SK-N-MC (cell line): ENCODE results near the gene DMWD.

Source experiments
- DNase-seq: peaks from one replicate; pipeline ENCODE4 v3.0.0-alpha.2; 2011; ENCODE audit warnings: low read depth, low spot score
- H3K27ac ChIP-seq: fragments of 200-600 bp; sonication (generic); 2 replicates; pipeline ENCODE4 v1.5.1; 2016; ENCODE audit warnings: mixed run types
- H3K36me3 ChIP-seq: fragments of 200-600 bp; sonication (generic); 2 replicates; pipeline ENCODE4 v1.6.1; 2017; ENCODE audit warnings: antibody characterized with exemption, low read length, mixed read lengths; ENCODE audit not compliant: insufficient read depth
- H3K4me3 ChIP-seq: fragments of 200-600 bp; sonication (generic); 2 replicates; pipeline ENCODE4 v1.5.1; 2016
- H3K9ac ChIP-seq: fragments of 200-600 bp; sonication (generic); 2 replicates; pipeline ENCODE4 v1.8.0; 2017; ENCODE audit warnings: mixed run types, mixed read lengths; ENCODE audit not compliant: insufficient read length
- H3K9me3 ChIP-seq: fragments of 200-600 bp; sonication (generic); 2 replicates; pipeline ENCODE4 v1.6.1; 2017; ENCODE audit warnings: low read depth, mild to moderate bottlenecking, antibody characterized with exemption, low read length, moderate library complexity, mixed read lengths
- EZH2 ChIP-seq: fragments of 200-600 bp; sonication (generic); IDR thresholded peaks from one replicate; pipeline ENCODE4 v1.6.1; 2017; ENCODE audit warnings: antibody characterized with exemption
- FOXP2 ChIP-seq: optimal IDR thresholded peaks from 2 replicates; pipeline ENCODE3; 2011; ENCODE audit warnings: mild to moderate bottlenecking, moderate library complexity; ENCODE audit not compliant: insufficient read depth; ENCODE audit errors: extremely low read length, control extremely low read depth
- POLR2AphosphoS5 ChIP-seq: IDR thresholded peaks from 2 replicates; pipeline ENCODE4 v1.6.1; 2012; ENCODE audit warnings: mild to moderate bottlenecking, low read depth, low read length, borderline replicate concordance

DMWD gene

DNA sequence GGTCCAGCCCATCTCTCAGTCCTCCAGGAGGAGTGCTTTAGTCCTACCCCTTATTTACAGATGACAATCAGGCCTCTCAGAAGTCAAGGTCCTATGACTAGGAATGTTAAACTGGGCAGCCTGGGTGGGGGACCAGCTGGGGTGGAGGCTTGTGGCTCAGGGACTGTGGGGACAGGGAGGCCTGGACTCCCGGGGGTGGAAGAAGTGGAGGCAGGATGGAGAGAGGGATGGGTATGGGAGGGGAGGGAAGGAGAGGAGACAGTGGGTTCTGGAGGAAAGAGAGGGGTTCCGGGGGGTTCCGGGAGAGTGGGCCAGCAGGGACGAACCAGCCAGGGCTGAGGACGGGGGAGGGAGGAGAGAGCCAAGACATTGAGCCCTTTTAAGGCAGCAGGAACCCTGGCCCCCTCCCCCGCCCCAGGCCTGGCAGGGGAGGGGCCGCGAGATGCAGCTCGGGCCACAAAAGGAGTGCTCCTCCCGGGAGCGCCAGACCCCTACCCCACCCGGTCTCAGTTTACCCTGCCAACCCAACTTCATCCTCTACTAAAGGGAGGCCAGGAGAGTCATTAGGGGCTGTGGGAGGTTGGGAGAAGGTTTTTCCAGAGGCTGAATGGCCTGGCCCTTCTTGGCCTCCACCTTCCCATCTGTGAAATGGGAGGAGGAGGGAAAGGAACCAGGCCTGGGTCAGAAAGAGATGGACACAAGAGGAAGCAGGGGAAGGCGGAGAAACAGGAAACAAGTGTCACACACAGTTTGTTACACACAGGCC lies 12.0 kb downstream of the DMWD start:
- H3K36me3 ChIP-seq: no peaks in the 10 kb centered on the region; the same call in 1 of the 2 replicates
- H3K9ac ChIP-seq: no peak overlapping the region
- TF ChIP-seq FOXP2: no peak
- no peak for TF ChIP-seq POLR2AphosphoS5
- no peak for TF ChIP-seq EZH2
- no peak overlapping the region for H3K27ac ChIP-seq
- DNase-seq: no peak
- H3K4me3 ChIP-seq: no peak overlapping the region
- no peaks in the 10 kb centered on the region for H3K9me3 ChIP-seq

DNA sequence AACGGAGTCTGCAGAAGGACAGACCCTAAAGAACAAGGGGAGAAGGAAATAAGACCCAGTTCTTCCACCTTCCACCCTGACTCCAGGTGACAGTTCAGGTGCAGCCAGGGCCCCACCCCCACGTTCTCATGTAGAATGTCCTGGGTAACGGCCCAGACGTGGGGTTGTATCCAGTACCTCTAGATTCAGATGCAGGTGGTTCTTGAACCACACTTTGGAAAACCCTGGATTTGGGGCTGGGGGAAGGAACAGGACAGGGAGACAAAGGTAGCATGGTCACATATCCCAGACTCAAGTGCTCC lies 12.5 kb downstream of the DMWD start:
- Histone ChIP-seq H3K4me3 (peak overlapping the region; percentile 79; the same call in 1 of the 2 replicates), H3K9me3 (no peaks in the 10 kb centered on the region), H3K27ac (no peak overlapping the region), H3K9ac (no peak overlapping the region), H3K36me3 (no peaks in the 10 kb centered on the region; the same call in 1 of the 2 replicates)
- no peak for DNase-seq
- TF ChIP-seq POLR2AphosphoS5 (no peak), FOXP2 (no peak)

DNA sequence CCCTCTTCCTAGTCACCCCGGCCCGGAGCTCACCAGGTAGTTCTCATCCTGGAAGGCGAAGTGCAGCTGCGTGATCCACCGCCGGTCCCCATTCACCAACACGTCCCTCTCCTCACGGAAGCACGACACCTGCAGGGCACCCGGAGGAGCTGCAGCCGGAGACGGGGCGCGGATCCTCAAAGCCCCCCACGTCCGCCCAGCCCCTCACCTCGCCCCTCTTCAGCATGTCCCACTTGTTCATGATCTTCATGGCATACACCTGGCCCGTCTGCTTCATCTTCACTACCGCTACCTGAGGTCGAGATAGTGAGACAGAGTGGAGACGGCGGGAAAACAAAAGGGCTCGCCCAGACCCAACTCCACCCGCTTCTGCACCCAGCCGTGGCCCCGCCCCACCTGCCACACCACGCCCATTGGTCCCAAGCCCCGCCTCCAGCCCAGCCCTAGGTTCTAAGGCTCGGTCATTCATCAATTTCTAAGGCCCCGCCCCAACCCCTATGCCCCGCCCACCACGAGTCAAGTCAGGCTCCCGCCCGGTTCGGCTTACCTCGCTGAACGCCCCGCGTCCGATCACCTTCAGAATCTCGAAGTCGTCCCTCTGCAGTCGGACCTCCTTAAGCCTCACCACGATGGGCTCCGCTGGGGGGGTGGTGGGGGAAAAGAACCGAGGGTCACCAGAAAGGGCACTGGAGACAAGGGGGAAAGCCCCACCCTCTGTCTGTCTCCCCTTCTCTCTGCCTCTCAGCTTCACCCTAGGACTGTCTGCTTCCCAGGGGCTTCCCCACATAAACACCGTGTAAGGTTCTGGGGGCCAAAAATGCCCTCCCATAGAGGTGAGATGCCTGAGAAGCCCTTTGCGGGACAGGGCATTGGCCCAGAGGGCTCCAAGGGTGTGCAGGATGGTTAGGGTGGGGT lies 13.2 kb downstream of the DMWD start:
- peak overlapping the region; percentile 79 for H3K4me3 ChIP-seq
- TF ChIP-seq FOXP2 (no peak), POLR2AphosphoS5 (peak; percentile 33; the same call in 1 of the 2 replicates)
- no peaks in the 10 kb centered on the region for H3K9me3 ChIP-seq
- H3K27ac ChIP-seq: no peak overlapping the region
- DNase-seq: peak; percentile 61
- H3K9ac ChIP-seq: peak overlapping the region; percentile 37
- no peaks in the 10 kb centered on the region; the same call in 1 of the 2 replicates for H3K36me3 ChIP-seq

DNA sequence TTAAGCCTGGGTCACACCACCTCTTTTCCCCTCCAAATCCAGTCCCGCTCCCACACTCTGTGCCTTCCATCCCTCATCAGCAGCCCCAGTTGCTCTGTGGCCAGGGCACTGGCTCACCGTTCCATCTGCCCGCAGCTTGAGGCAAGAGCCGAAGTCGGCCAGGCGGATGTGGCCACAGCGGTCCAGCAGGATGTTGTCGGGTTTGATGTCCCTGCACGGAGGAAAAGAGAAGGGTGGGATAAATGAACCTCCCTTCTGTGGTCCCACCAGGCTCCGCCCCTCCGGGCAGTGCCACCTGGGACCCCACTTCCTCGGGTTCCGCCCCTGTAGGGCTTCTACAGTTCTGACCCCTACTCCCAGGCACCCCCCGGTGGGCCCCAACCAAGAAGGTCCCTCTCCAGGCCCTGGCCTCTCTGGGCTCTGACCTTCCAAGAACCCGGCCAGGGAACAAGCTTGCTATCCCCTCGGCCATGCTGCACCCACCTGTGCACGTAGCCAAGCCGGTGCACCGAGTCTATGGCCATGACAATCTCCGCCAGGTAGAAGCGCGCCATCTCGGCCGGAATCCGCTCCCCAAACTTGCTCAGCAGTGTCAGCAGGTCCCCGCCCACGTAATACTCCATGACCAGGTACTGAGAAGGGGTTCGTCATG lies 14.5 kb downstream of the DMWD start:
- H3K27ac ChIP-seq: no peak overlapping the region
- no peak for TF ChIP-seq EZH2
- H3K9me3 ChIP-seq: no peaks in the 10 kb centered on the region
- H3K36me3 ChIP-seq: no peaks in the 10 kb centered on the region; the same call in 1 of the 2 replicates
- no peak overlapping the region for H3K4me3 ChIP-seq
- H3K9ac ChIP-seq: no peak overlapping the region
- DNase-seq: no peak

DNA sequence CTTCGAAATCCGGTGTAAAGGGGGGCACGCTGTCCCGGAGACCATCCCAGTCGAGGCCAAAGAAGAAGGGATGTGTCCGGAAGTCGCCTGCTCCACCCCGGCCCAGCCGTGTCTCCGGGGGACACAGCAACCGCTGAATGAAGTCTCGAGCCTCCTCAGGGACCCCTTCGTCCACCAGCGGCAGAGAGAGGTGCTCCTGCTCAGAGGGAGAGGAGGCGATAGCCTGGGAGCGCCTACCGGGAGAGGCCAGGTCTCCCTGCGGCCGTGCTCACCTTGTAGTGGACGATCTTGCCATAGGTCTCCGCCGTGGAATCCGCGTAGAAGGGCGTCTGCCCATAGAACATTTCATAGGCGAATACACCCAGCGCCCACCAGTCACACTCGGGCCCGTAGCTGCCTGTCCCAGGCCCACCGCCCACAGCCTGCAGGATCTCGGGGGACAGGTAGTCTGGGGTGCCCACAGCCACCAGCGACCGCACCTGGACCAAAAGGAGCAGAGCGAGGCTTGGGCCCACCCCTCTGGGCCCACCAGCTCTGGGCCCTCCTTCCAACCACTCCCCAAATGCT lies 15.2 kb downstream of the DMWD start:
- DNase-seq: no peak
- no peak overlapping the region for H3K4me3 ChIP-seq

DNA sequence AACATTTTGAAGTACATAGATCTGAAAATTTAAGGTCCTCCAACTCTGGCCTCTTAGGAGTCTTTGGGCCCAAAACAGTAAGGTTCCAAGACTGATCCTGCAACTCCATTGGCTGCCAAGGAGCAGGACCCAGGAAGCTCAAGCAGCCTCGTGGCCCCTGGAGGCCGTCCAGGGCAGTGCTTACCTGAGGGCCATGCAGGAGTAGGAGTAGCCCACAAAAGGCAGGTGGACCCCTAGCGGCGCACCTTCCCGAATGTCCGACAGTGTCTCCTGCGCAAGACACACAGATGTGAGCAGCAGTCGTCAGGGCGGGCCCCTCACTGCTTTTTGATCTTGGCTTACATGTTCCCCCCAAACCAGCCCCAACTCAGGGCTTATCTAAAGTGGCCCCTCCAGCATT lies 17.9 kb downstream of the DMWD start:
- TF ChIP-seq POLR2AphosphoS5 (no peak), FOXP2 (no peak), EZH2 (no peak)
- DNase-seq: no peak
- H3K9me3 ChIP-seq: no peaks in the 10 kb centered on the region
- H3K9ac ChIP-seq: no peak overlapping the region
- H3K4me3 ChIP-seq: no peak overlapping the region
- no peaks in the 10 kb centered on the region; the same call in 1 of the 2 replicates for H3K36me3 ChIP-seq
- no peak overlapping the region for H3K27ac ChIP-seq

More for the DNA sequence above, 15.2 kb downstream of the DMWD start:
- no peak overlapping the region for H3K27ac ChIP-seq
- H3K36me3 ChIP-seq: no peaks in the 10 kb centered on the region; the same call in 1 of the 2 replicates
- TF ChIP-seq POLR2AphosphoS5 (no peak), FOXP2 (no peak), EZH2 (no peak)
- no peak overlapping the region for H3K9ac ChIP-seq
- no peaks in the 10 kb centered on the region for H3K9me3 ChIP-seq

DNA sequence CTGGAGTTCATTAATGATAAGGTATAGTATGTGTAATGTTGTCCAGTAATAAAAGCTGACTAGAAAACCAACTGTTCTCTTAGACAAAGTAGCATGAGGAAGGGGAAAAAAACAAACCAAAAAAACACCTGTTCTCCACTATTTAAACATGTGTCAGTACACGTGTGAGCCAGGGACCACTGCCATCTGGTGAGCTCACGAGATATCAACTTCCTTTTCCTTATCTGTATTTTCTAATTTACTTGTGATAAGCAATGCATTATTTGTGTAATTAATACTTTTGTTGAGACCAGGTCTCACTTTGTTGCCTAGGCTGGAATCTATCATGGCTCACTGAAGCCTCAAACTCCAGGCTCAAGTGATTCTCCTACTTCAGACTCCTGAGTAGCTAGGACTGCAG lies 19.3 kb downstream of the DMWD start:
- H3K27ac ChIP-seq: no peak overlapping the region
- H3K36me3 ChIP-seq: no peaks in the 10 kb centered on the region; the same call in 1 of the 2 replicates
- H3K9me3 ChIP-seq: no peaks in the 10 kb centered on the region
- no peak overlapping the region for H3K9ac ChIP-seq
- H3K4me3 ChIP-seq: no peak overlapping the region
- TF ChIP-seq FOXP2 (no peak), POLR2AphosphoS5 (no peak), EZH2 (no peak)
- DNase-seq: no peak

DNA sequence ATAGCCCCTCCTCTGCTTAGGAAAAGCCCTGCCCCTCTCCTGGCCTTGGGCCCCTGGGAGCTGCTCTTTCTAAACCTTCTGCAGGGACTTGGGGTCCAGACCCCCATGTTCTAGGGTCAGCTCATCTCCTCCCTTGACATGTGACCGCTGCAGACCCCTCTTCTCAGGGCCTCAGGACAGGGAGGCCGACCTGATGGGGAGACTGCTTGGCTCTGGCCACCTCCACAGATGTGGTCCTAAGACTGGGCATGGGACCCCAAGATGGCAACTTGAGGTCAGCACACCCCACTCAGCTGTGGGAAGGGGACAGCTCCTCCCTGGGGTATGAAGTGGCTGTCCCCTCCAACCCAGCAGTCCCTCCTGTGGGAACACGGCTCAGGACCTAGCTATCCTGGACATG lies 19.7 kb downstream of the DMWD start:
- no peak for DNase-seq
- H3K9ac ChIP-seq: no peak overlapping the region
- no peaks in the 10 kb centered on the region for H3K9me3 ChIP-seq
- no peaks in the 10 kb centered on the region; the same call in 1 of the 2 replicates for H3K36me3 ChIP-seq
- no peak overlapping the region for H3K27ac ChIP-seq
- no peak overlapping the region for H3K4me3 ChIP-seq
- TF ChIP-seq POLR2AphosphoS5 (no peak), FOXP2 (no peak), EZH2 (no peak)
